ENCODE data around the gene RGS6.

GRCh38 chr14:72014486-72014885 is 82.3 kb downstream of the RGS6 start:
- no peak for TF ChIP-seq CTCF (IDR thresholded peaks at IDR 0.05)
- TF ChIP-seq POLR2A (IDR thresholded peaks at IDR 0.05), result no peak
